Ectodermal cell (in vitro differentiated cells): ENCODE measurements around the gene RAD51B.
A peak's percentile ranks its signal among the peaks of the same experiment; 100 is the strongest.

Experiments used
- H3K27ac ChIP-seq: 2 replicates; pipeline ENCODE4 v1.7.0; 2013; ENCODE audit warnings: mild to moderate bottlenecking, low read depth, low read length; ENCODE audit not compliant: insufficient read depth, poor library complexity, severe bottlenecking
- H3K27me3 ChIP-seq: 2 replicates; pipeline ENCODE4 v1.7.0; 2013; ENCODE audit warnings: mild to moderate bottlenecking, low read length; ENCODE audit not compliant: insufficient read depth, control insufficient read depth, poor library complexity, severe bottlenecking
- H3K36me3 ChIP-seq: one replicate; pipeline ENCODE4 v1.7.0; 2013; ENCODE audit warnings: low read length; ENCODE audit not compliant: control insufficient read depth, insufficient read depth
- H3K4me1 ChIP-seq: one replicate; pipeline ENCODE4 v1.7.0; 2013; ENCODE audit warnings: low read length; ENCODE audit not compliant: control insufficient read depth, insufficient read depth
- H3K4me3 ChIP-seq: 2 replicates; pipeline ENCODE4 v1.7.0; 2013; ENCODE audit warnings: low read depth, low read length, control low read depth; ENCODE audit not compliant: insufficient read depth
- H3K9me3 ChIP-seq: 2 replicates; pipeline ENCODE4 v1.7.0; 2013; ENCODE audit warnings: mild to moderate bottlenecking, low read length, moderate library complexity; ENCODE audit not compliant: control insufficient read depth
- WGBS, 2 experiments: methylation state at CpG; one replicate each; pipeline ENCODE4 v1.1.7; 2013; ENCODE audit warnings: missing lambda C conversion rate in 2 of 2; 5-methylcytosine and 5-hydroxymethylcytosine counted together

The RAD51B gene

GRCh38 chr14:68564191-68564825 lies 744.7 kb downstream of the RAD51B start:
- WGBS, 2 experiments: 83 to 88% methylated on average over 18 of the region's 18 CpGs
- H3K27ac ChIP-seq: no peak overlapping the region
- no peaks in the 10 kb centered on the region for H3K27me3 ChIP-seq
- H3K4me3 ChIP-seq: no peak overlapping the region
- no peaks in the 10 kb centered on the region for H3K36me3 ChIP-seq
- peaks cover 53% of the 10 kb centered on the region for H3K4me1 ChIP-seq
- H3K9me3 ChIP-seq: no peaks in the 10 kb centered on the region

- no peak overlapping the region for H3K27ac ChIP-seq
- no peaks in the 10 kb centered on the region for H3K27me3 ChIP-seq
- H3K9me3 ChIP-seq: no peaks in the 10 kb centered on the region
- no peak overlapping the region for H3K4me3 ChIP-seq
- H3K4me1 ChIP-seq: peaks cover 61% of the 10 kb centered on the region
- WGBS, 2 experiments: 76 to 79% methylated on average over 8 of the region's 8 CpGs
- H3K36me3 ChIP-seq: no peaks in the 10 kb centered on the region
Measured at GRCh38 chr14:68564826-68565759, 745.5 kb downstream of the RAD51B start.

- H3K27ac ChIP-seq: no peak overlapping the region
- 82 to 90% methylated on average over 2 of the region's 2 CpGs for WGBS, 2 experiments
- H3K4me1 ChIP-seq: peaks cover 70% of the 10 kb centered on the region
- no peaks in the 10 kb centered on the region for H3K36me3 ChIP-seq
- no peaks in the 10 kb centered on the region for H3K27me3 ChIP-seq
- no peak overlapping the region for H3K4me3 ChIP-seq
- H3K9me3 ChIP-seq: no peaks in the 10 kb centered on the region
Measured at GRCh38 chr14:68566075-68566474, 746.5 kb downstream of the RAD51B start.

- Histone ChIP-seq H3K9me3 (no peaks in the 10 kb centered on the region), H3K4me3 (no peak overlapping the region), H3K4me1 (peaks cover 43% of the 10 kb centered on the region), H3K36me3 (no peaks in the 10 kb centered on the region), H3K27ac (peak overlapping the region; percentile 94), H3K27me3 (no peaks in the 10 kb centered on the region)
- 9 to 17% methylated on average over 13 of the region's 13 CpGs for WGBS, 2 experiments
Measured at GRCh38 chr14:68568907-68569897, 749.6 kb downstream of the RAD51B start.

- WGBS, 2 experiments: 74 to 76% methylated on average over 4 of the region's 4 CpGs
- Histone ChIP-seq H3K36me3 (no peaks in the 10 kb centered on the region), H3K27me3 (no peaks in the 10 kb centered on the region), H3K4me1 (peaks cover 36% of the 10 kb centered on the region), H3K27ac (peak overlapping the region; percentile 94), H3K4me3 (no peak overlapping the region), H3K9me3 (no peaks in the 10 kb centered on the region)
Measured at GRCh38 chr14:68569970-68570409, 750.4 kb downstream of the RAD51B start.

GRCh38 chr14:68571114-68571591 lies 751.6 kb downstream of the RAD51B start:
- no peak overlapping the region for H3K27ac ChIP-seq
- 93 to 96% methylated on average over 4 of the region's 4 CpGs for WGBS, 2 experiments

GRCh38 chr14:68571928-68572525 lies 752.4 kb downstream of the RAD51B start:
- Histone ChIP-seq H3K9me3 (no peaks in the 10 kb centered on the region), H3K4me1 (peaks cover 39% of the 10 kb centered on the region), H3K36me3 (no peaks in the 10 kb centered on the region), H3K4me3 (no peak overlapping the region), H3K27ac (no peak overlapping the region), H3K27me3 (no peaks in the 10 kb centered on the region)
- 86 to 87% methylated on average over 10 of the region's 10 CpGs for WGBS, 2 experiments

More at GRCh38 chr14:68571114-68571591, 751.6 kb downstream of the RAD51B start:
- Histone ChIP-seq H3K4me1 (peaks cover 38% of the 10 kb centered on the region), H3K4me3 (no peak overlapping the region), H3K36me3 (no peaks in the 10 kb centered on the region), H3K27me3 (no peaks in the 10 kb centered on the region), H3K9me3 (no peaks in the 10 kb centered on the region)

GRCh38 chr14:68573126-68573525 lies 753.5 kb downstream of the RAD51B start:
- Histone ChIP-seq H3K27ac (no peak overlapping the region), H3K4me3 (no peak overlapping the region), H3K36me3 (no peaks in the 10 kb centered on the region), H3K4me1 (peaks cover 34% of the 10 kb centered on the region), H3K27me3 (no peaks in the 10 kb centered on the region), H3K9me3 (no peaks in the 10 kb centered on the region)
- 85 to 90% methylated on average over 6 of the region's 6 CpGs for WGBS, 2 experiments

- no peaks in the 10 kb centered on the region for H3K36me3 ChIP-seq
- H3K4me1 ChIP-seq: peaks cover 30% of the 10 kb centered on the region
- no peaks in the 10 kb centered on the region for H3K27me3 ChIP-seq
- H3K9me3 ChIP-seq: no peaks in the 10 kb centered on the region
- H3K27ac ChIP-seq: no peak overlapping the region
- H3K4me3 ChIP-seq: no peak overlapping the region
- WGBS, 2 experiments: 86 to 97% methylated on average over 2 of the region's 2 CpGs
Measured at GRCh38 chr14:68573722-68574121, 754.1 kb downstream of the RAD51B start.
